Natural killer cell (primary cell): ENCODE measurements around the gene ANGPTL4. TPM values are rescaled to one million over a fixed set of nuclear protein-coding genes. Genes with fewer than 3 reads are reported as not detected.

ENCODE experiments used
- ATAC-seq, 3 donors: fragments of 150-1000 bp in 2 of 3; fragments of 200-7000 bp in 1 of 3; cut with Tn5 transposase; 1 replicate in 1 of 3; 2 replicates in 2 of 3; pipeline ENCODE4 v1.10.0; 2021; ENCODE audit warnings: mild to moderate bottlenecking in 2 of 3, moderate library complexity in 2 of 3
- DNase-seq, 2 donors: peaks; one replicate each; pipeline versions ENCODE4 v3.0.0 to v3.0.0-alpha.2; 2013 to 2021; ENCODE audit warnings: mixed read lengths in 1 of 2
- H3K27ac ChIP-seq: one replicate; pipeline ENCODE4 v1.5.1; 2013; ENCODE audit warnings: mild to moderate bottlenecking, low read length
- H3K27me3 ChIP-seq: one replicate; pipeline ENCODE4 v1.6.1; 2013; ENCODE audit warnings: low read length; ENCODE audit not compliant: control insufficient read depth, insufficient read depth
- H3K36me3 ChIP-seq: one replicate; pipeline ENCODE4 v1.6.1; 2013; ENCODE audit warnings: low read length; ENCODE audit not compliant: control insufficient read depth, insufficient read depth
- H3K4me1 ChIP-seq: one replicate; pipeline ENCODE4 v1.6.1; 2013; ENCODE audit warnings: low read length; ENCODE audit not compliant: control insufficient read depth, insufficient read depth
- H3K4me3 ChIP-seq: one replicate; pipeline ENCODE4 v1.5.1; 2013; ENCODE audit warnings: low read length
- H3K9me3 ChIP-seq: one replicate; pipeline ENCODE4 v1.6.1; 2013; ENCODE audit warnings: low read length; ENCODE audit not compliant: control insufficient read depth, insufficient read depth
- H3K27ac Mint-ChIP-seq, 2 donors: one replicate each; pipeline ENCODE4 v1.8.0; 2022; ENCODE audit warnings: mild to moderate bottlenecking in 2 of 2, mixed read lengths in 2 of 2, moderate library complexity in 1 of 2
- H3K27me3 Mint-ChIP-seq, 2 donors: one replicate each; pipeline ENCODE4 v1.8.0; 2022; ENCODE audit warnings: low read depth in 2 of 2, mixed read lengths in 2 of 2
- H3K36me3 Mint-ChIP-seq: one replicate; pipeline ENCODE4 v1.8.0; 2022; ENCODE audit warnings: mixed read lengths
- H3K4me1 Mint-ChIP-seq, 2 donors: one replicate each; pipeline ENCODE4 v1.8.0; 2022; ENCODE audit warnings: mixed read lengths in 2 of 2
- H3K4me3 Mint-ChIP-seq: one replicate; pipeline ENCODE4 v1.8.0; 2022; ENCODE audit warnings: mild to moderate bottlenecking, moderate library complexity, mixed read lengths
- H3K9me3 Mint-ChIP-seq, 2 donors: one replicate each; pipeline ENCODE4 v1.8.0; 2022; ENCODE audit warnings: mixed read lengths in 2 of 2
- WGBS: methylation state at CpG from one replicate; pipeline ENCODE4 v1.1.7; 2013; ENCODE audit warnings: missing lambda C conversion rate; ENCODE audit not compliant: insufficient coverage; 5-methylcytosine and 5-hydroxymethylcytosine counted together
- intact Hi-C: fragments of 100-400 bp; cut with micrococcal nuclease; formaldehyde crosslinking; loops from one replicate; pipeline ENCODE4 v1.14.2; 2022
- total RNA-seq, 4 donors: library from RNA; stranded (reverse); fragments of 120-200 nt in 1 of 4; gene quantifications; one replicate each; pipeline versions ENCODE4 v1.2.3 to v1.2.4, GENCODE V29; 2013 to 2022
- TF ChIP-seq, protein P1 (sequence below): fragments of 200-600 bp; IDR thresholded peaks from one replicate; pipeline ENCODE4 v1.8.0; 2022; ENCODE audit warnings: antibody characterized with exemption

The ANGPTL4 gene
- total RNA-seq, 3 donors from 2014 or later (not counting 1 experiment from before 2014, with no cell fraction given), result not detected

DNA sequence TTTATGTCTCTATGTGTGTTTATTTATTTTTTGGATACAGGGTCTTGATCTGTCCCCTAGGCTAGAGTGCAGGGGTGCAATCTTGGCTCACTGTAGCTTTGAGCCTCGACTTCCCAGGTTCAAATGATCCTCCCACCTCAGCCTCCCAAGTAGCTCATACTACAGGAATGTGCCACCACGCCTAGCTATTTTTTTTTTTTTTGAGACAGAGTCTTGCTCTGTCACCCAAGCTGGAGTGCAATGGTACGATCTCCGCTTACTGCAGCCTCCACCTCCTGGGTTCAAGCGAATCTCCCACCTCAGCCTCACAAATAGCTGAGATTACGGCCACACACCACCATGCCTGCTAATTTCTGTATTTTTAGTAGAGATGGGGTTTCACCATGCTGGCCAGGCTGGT, 5.0 kb upstream of the ANGPTL4 start:
- no peak for ATAC-seq
- Histone ChIP-seq H3K4me1 (peaks cover 17% of the 10 kb centered on the region), H3K36me3 (no peaks in the 10 kb centered on the region), H3K27ac (no peak overlapping the region), H3K9me3 (no peaks in the 10 kb centered on the region), H3K27me3 (no peaks in the 10 kb centered on the region), H3K4me3 (no peak overlapping the region)
- peaks cover 0 to 8% of the 10 kb centered on the region in 2 donors for H3K27me3 Mint-ChIP-seq
- 89% methylated on average over 6 of the region's 6 CpGs for WGBS
- TF ChIP-seq, protein P1, sequence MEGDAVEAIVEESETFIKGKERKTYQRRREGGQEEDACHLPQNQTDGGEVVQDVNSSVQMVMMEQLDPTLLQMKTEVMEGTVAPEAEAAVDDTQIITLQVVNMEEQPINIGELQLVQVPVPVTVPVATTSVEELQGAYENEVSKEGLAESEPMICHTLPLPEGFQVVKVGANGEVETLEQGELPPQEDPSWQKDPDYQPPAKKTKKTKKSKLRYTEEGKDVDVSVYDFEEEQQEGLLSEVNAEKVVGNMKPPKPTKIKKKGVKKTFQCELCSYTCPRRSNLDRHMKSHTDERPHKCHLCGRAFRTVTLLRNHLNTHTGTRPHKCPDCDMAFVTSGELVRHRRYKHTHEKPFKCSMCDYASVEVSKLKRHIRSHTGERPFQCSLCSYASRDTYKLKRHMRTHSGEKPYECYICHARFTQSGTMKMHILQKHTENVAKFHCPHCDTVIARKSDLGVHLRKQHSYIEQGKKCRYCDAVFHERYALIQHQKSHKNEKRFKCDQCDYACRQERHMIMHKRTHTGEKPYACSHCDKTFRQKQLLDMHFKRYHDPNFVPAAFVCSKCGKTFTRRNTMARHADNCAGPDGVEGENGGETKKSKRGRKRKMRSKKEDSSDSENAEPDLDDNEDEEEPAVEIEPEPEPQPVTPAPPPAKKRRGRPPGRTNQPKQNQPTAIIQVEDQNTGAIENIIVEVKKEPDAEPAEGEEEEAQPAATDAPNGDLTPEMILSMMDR, result no peak
- no peak overlapping the region for H3K27ac Mint-ChIP-seq
- no peak for DNase-seq
- peaks cover 7 to 10% of the 10 kb centered on the region in 2 donors for H3K4me1 Mint-ChIP-seq
- intact Hi-C loops, result no loop called here
- H3K36me3 Mint-ChIP-seq, result no peaks in the 10 kb centered on the region
- no peaks in the 10 kb centered on the region for H3K9me3 Mint-ChIP-seq
- no peak overlapping the region for H3K4me3 Mint-ChIP-seq

DNA sequence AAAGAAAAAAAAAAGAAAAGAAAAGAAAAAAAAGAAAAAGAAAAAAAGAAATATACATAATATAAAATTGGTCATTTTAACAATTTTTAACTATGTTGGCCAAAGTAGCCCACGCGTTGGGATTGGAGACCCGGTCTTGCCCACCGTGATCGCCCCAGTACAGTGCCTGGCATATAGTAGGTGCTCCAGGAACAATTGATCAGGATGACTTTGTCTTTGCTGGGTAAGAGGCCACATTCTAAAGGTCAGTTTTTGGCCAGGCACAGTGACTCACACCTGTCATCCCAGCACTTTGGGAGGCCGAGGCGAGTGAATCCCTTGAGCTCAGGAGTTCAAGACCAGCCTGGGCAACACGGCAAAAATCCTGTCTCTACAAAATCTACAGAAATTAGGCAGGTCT, 3.8 kb upstream of the ANGPTL4 start:
- DNase-seq (no peak), ATAC-seq (no peak)
- Mint-ChIP-seq H3K4me1 (peaks cover 6 to 14% of the 10 kb centered on the region in 2 donors), H3K9me3 (no peaks in the 10 kb centered on the region), H3K27me3 (peaks cover 0 to 7% of the 10 kb centered on the region in 2 donors), H3K36me3 (no peaks in the 10 kb centered on the region), H3K27ac (no peak overlapping the region), H3K4me3 (no peak overlapping the region)
- Histone ChIP-seq H3K4me3 (no peak overlapping the region), H3K36me3 (no peaks in the 10 kb centered on the region), H3K9me3 (no peaks in the 10 kb centered on the region), H3K27me3 (peaks cover 2% of the 10 kb centered on the region), H3K27ac (no peak overlapping the region), H3K4me1 (peaks cover 21% of the 10 kb centered on the region)
- 81% methylated on average over 7 of the region's 8 CpGs for WGBS
- TF ChIP-seq, protein P1, result no peak
- intact Hi-C loops, result no loop called here

DNA sequence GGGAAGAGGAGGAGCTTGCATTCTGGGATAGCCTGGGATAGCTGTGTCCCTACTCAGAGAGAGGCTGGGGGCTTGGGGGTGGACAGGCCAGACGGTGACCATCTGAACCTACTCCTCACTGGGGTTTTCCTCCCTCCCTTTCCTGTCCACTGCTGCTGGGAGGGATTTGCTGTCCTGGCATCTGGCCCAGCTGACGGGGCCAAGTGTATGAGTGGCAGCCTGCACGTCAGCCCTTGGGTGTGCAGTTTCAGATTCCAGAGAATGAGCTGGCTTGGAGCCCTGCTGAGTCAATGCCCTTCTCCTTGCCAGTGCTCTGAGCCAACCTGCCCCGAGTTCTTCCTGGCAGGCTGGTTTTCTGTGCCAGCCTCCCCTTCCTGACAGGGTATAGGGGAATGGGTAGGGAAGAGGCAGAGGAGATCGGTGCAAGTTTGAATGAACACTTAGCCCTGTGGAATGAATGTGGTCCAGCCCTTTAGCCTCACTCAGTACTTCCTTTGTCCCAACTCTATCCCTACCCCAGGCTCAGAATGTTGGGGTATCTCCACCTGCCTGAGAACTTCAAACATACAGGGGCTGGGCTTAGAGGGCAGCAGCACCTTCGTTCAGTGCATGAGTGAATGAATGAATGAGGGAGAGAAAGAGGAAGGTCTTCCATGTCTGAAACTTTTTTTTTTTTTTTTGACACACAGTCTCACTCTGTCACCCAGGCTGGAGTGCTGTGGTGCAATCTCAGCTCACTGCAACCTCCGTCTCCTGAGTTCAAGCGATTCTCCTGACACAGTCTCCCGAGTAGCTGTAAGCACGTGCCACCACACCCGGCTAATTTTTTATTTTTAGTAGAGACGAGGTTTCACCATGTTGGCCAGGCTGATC, 1.8 kb upstream of the ANGPTL4 start:
- WGBS, result 59% methylated on average over 10 of the region's 12 CpGs
- Histone ChIP-seq H3K4me3 (no peak overlapping the region), H3K27ac (no peak overlapping the region), H3K9me3 (no peaks in the 10 kb centered on the region), H3K27me3 (peaks cover 5% of the 10 kb centered on the region), H3K36me3 (no peaks in the 10 kb centered on the region), H3K4me1 (peaks cover 18% of the 10 kb centered on the region)
- no peak for ATAC-seq
- intact Hi-C loops, result no loop called here
- Mint-ChIP-seq H3K4me1 (peaks cover 6 to 17% of the 10 kb centered on the region in 2 donors), H3K27ac (no peak overlapping the region), H3K4me3 (no peak overlapping the region), H3K36me3 (no peaks in the 10 kb centered on the region), H3K27me3 (peaks cover 8 to 16% of the 10 kb centered on the region in 2 donors), H3K9me3 (no peaks in the 10 kb centered on the region)
- no peak for DNase-seq
- TF ChIP-seq, protein P1, result no peak
